IPS DF 4.7 (cell line): ENCODE measurements around the gene CLDN25.
A peak's percentile ranks its signal among the peaks of the same experiment; 100 is the strongest.
"Not testable (repeated sequence)": the region's sequence is repeated elsewhere in the genome, so short reads cannot be mapped to it uniquely, and the experiment has no call there.

Experiments used
- DNase-seq: peaks from one replicate; pipeline ENCODE4 v3.0.0-alpha.2; 2013; ENCODE audit warnings: low spot score; ENCODE audit errors: extremely low read depth

Gene CLDN25

DNA sequence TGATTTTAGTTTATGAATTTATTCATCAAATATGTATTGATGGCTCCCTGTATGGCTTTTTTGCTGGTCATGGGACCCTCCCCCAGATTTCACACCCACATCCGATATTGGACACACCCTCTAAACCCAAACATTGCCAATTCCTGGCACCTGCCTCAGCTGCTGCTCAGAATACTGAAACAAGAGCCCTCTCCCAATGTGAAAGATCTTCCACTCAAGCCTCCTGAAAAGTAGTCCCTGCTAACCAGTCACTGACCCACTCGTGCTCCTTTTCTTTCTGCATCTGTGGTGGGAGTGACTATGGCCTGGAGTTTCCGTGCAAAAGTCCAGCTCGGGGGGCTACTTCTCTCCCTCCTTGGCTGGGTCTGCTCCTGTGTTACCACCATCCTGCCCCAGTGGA, at the start of gene CLDN25:
Gene CLDN25, plus strand, starts transcription at position 301 of the 400 bp plus-strand sequence. Its CDS starts 0 bp downstream, at position 301.
- no peak for DNase-seq

- peak; percentile 28 for DNase-seq
Observed at GRCh38 chr11:113730887-113731726, 48.5 kb upstream of the CLDN25 start.

DNA sequence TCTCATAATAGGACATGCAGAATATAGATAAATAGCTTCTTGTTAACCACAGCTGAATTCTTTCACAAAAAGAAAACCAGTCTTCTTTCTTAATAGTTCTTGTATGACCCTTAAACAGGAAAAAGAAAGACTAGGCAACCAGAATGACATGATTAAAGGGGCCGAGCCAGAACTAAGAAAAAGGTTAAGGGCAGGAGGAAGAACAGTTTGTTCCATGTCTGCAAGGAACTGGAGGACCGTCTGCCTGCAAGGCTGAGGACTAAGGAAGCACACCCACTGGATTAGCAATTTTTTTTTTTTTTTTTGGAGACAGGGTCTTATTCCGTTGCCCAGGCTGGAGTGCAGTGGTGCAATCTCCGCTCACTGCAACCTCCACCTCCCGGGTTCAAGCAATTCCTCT, 47.5 kb upstream of the CLDN25 start:
- no peak for DNase-seq

- DNase-seq = no peak
Observed at GRCh38 chr11:113736323-113736722, 43.3 kb upstream of the CLDN25 start.

- DNase-seq = no peak
Observed at GRCh38 chr11:113752932-113753331, 26.7 kb upstream of the CLDN25 start.

DNA sequence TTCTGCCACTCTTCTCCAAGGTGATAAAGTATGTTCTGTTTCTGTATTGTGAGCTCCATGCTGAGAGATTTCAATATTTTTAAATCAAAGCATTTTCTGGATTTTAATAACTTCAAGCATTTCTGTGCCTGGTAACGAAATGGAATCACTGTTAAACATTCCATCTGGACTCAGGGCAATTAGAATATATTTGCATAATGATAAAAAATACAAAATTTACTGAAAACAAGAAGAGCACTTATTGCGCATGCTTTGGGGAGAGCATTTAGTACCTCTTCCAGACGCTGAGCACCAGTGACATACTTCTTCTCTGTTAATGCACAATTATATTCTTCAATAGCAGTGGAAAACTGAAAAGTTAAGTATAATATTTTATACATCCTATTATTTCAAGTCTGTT, 19.4 kb upstream of the CLDN25 start:
- no peak for DNase-seq

- not testable (repeated sequence) for DNase-seq
Observed at GRCh38 chr11:113763040-113763439, 16.6 kb upstream of the CLDN25 start.

DNA sequence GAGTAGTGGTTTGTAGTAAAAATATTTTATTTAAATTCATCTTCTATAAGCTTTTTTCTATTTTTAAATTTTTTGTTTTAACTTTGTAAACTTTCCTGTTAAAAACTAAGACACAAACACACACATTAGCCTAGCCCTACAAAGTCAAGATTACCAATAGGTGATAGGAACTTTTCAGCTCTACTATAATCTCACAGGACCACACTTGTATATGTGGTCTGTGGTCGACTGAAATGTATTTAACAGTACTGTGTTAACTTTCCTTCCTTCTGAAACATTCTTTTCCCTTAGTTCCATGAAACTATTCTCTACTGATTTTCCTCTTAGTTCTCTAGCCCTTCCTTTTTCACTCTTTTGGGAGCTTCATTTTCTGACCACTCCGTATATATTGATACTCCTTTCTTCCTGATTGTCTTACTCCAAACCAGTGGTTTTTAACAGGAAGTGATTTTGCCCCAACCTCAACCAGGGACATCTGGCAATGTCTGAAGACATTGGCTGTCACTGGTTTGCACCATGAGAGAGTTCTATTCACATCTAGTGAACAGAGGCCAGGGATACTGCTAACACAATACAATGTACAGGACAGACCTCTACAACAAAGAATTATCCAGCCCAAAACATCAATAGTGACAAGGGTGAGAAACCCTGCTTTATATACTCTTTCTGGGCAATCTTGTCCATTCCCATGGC, 14.9 kb upstream of the CLDN25 start:
- no peak for DNase-seq

DNA sequence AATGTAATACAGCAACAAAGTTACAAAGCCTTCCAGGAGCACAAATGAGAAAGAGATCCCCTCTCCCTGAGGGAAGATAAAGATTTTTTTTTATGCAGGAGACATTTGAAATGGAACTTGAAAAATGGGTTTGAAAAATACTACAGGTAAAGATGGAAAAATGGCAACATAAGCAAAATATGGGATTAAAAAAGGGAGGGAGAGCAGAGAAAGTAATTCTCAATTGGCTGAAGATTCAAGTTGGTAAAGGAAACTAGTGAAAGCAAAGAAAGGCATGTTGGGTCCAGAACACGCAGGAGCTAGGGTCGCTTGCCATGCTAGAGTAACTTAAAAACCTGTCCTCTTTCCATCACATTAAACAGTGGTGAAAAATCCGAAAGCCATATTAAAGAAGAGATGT, 7.6 kb upstream of the CLDN25 start:
- DNase-seq = no peak

- no peak for DNase-seq
Observed at GRCh38 chr11:113773092-113773415, 6.5 kb upstream of the CLDN25 start.

DNA sequence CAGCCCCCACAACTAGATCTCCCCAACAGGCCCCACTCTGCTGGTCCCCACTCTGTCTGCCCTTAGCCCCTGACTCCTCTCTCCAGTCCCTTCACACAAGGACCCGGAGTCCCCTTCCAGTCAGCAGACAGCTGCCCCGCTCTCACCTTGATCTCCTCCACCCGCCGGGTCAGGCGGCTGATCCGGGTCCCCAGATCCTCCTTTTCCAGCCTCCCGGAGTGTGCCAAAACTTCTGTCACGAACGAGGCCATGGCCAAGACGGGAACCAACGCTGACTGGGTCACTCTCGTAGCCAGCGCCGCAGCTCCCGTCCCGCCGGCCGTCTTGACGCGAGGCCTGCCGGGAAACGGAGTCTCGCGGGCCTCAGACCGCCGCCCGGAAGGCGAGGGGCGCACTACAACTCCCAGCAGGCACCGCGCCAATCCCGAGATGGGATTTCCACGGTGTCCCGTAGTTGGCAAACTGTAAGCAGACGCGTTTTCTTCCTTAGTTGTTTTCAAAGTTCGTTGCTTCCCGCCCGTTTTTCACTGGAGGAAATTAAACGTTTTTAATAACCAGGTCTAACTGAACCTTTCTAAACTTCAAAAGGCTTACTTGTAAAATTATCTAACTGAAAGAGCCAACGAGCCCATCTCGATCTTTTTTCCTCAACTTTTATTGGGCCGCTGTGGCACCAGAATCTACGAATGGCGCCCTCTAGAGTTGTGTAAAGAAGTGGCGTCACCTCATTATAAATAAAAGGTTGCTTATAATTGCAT, 6.0 kb upstream of the CLDN25 start, which contains the start of gene ZW10:
Gene ZW10, minus strand, starts transcription at position 277 of the 758 bp plus-strand sequence. Its CDS starts 26 bp downstream, at position 251.
- DNase-seq = peak; percentile 86

- no peak for DNase-seq
Observed at GRCh38 chr11:113774174-113774503, 5.5 kb upstream of the CLDN25 start.

DNA sequence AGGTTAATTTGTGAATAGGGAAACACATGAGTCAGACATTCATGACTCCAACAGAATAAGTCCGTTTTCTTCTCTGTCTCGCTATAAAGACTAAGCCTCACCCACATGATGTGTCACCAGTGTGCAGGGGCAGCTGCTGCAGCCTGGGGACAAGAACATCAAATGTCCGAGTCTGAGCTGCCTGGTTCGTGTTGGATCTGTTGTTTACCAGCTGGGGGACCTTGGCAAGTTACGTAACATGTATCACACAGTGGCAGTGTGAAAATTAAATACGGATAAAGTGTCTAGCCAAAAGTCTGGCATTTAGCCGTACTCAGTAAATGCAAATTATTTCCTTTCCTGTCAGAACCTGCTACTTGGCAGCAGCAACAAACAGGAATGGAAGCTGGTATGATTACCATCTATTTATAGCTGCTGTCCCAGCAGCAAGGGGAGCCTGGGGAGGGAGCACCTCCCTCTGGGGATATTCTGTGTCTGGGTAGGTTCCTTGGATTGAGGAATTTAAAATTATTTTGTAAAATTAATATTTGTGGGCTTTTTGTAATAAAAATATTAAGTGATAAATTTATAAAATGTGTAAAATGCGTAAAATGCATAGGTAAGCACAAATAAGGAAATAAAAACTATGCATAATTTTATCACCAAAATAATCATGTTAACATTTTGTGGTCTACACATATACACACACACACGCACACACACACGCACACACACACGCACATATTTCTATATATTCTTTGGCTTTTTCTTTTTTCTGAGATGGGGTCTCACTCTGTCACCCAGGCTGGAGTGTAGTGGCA, 1.3 kb upstream of the CLDN25 start:
- no peak for DNase-seq

DNA sequence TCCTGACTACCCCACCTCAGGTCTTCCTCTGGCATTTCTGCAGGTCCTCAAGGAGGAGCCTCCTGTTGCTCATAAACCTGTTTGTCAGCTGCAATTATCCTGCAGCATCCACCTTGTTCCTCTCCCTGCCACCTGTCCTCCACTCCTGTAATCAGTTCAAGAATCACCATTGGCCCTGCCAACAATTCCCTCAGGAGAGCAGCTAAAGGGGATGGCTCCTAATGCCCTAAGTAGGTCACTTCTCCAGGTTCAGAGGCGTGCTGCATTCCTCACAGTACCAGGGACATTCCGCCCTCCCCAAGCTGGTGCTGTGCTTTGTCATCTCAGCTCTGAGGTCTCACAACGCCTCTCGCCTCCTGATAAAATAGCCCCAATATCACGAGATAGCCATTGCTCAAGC, 2.1 kb downstream of the CLDN25 start:
- DNase-seq = no peak

- no peak for DNase-seq
Observed at GRCh38 chr11:113782134-113782533, 2.5 kb downstream of the CLDN25 start.

- DNase-seq = not testable (repeated sequence)
Observed at GRCh38 chr11:113789016-113789415, 9.4 kb downstream of the CLDN25 start.

DNA sequence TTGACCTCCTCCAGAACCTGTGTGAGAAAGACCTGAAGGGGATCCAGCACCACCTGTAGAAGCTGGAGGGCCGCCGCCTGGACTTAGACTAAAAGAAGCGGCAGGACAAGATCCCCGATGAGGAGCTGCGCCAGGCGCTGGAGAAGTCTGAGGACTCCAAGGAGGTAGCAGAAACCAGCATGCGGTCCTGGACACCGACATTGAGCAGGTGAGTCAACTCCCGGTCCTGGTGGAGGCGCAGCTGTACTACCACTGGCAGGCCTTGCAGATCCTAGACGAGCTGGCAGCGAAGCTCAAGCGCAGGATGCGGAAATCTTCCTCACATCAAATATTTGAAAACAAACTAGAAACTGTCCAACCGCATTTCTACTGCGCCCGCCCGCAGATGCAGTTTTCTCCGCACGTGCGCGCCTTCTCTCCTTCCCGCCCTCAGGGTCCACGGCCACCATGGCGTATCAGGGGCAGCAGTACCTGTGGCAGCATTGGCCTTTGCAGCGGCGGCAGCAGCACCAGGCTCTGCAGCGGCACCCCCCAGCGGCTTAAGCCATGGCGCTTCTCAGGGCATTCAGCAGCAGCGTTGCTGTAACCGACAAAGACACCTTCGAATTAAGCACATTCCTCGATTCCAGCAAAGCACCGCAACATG, 10.2 kb downstream of the CLDN25 start:
- no peak for DNase-seq

DNA sequence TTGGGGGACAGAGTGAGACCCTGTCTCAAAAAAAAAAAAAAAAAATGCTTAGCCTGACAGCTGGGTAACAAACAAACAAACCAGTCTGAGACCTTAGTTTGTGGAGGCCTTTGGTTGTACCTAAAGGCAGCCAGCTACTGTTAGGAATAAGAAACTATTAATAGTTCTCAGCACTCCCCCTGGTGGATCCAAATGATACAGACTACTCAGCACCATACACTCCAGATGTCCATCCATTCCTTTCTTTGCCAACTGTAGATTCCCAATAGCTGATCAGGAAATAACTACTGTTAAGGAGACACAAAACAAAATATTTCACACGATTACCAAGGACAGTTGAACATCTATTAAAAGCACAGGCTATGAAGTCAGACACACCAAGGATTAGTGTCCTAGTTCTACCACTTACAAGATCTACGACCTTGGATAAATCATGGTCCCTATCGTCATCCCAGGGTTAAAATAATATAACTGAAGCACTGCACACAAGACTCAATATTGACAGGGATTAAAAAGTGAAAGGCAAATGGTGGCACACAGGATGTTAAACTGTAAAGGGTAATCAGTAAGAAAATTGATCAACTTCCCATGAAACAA, 17.2 kb downstream of the CLDN25 start:
- no peak for DNase-seq

GRCh38 chr11:113802621-113803020, 23.0 kb downstream of the CLDN25 start:
- no peak for DNase-seq

DNA sequence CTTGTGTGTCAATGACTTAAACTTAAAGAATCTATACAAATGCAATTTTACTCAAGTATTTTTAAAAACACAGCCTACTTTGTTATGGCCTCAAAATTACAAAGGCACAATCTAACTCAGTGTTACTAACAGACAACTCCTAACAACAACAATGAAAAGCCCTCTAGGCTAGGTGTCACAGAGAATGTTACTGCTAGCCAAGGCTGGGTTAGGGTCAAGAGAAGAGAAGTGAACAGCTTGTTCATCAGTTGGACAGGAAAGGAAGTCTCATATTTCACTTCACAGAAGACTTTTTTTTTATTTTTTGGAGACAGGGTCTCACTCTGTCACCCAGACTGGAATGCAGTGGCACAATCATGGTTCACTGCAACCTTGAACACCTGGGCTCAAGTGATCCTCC, 26.0 kb downstream of the CLDN25 start:
- DNase-seq = no peak
